Measurements from ENCODE around the gene RRAGD.
A peak's percentile ranks its signal among the peaks of the same experiment; 100 is the strongest.

Gene RRAGD

GRCh38 chr6:89412071-89413005 lies at the start of gene RRAGD:
TSS of gene RRAGD (minus strand) at chr6:89412273. CDS start at chr6:89411993, 280 bp downstream.
- peak; percentile 84 for DNase-seq

DNA sequence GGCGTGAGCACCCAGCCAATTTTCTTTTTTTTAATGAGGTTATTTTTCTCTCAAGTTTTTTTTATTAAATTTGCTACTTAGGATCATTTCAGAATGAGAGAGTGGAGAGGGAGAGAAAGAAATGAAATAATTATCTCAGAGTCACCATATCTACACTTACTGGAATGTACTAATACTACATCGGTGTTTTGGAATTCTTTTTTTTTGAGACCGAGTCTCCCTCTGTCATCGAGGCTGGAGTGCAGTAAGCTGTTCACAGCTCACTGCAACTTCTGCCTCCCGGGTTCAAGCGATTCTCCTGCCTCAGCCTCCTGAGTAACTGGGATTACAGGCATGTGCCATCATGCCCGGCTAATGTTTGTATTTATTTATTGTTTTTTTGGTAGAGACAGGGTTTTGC lies 48.6 kb upstream of the RRAGD start:
- no peak for DNase-seq

GRCh38 chr6:89459501-89459900 lies 47.4 kb upstream of the RRAGD start:
- DNase-seq = no peak

- DNase-seq = no peak
These were observed 46.6 kb upstream of the RRAGD start for GRCh38 chr6:89458704-89459103.

DNA sequence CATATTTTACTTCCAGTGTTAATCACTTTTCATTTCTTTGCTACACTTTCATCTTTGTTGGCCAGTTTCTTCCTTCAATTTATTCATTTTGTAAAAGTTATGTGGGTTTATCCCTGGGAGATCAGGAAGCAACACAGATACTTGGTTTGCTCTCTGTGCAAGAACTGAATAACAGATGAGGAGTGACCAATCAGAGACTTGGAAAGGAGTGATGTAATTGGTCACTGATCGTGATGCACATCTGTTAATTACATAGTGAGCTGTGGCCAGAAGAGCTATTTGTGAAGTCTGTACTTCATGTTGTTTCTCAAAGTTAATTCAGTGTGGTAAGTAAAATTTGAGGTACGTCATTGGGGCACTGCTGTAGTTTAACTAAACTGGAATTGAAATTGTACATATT lies 42.2 kb upstream of the RRAGD start:
- DNase-seq = no peak

- no peak for DNase-seq
These were observed 40.2 kb upstream of the RRAGD start for GRCh38 chr6:89452281-89452680.

GRCh38 chr6:89449193-89449592 lies 37.1 kb upstream of the RRAGD start:
- no peak for DNase-seq

- DNase-seq = no peak
These were observed 31.6 kb upstream of the RRAGD start for GRCh38 chr6:89443658-89444057.

- DNase-seq = no peak
These were observed 28.1 kb upstream of the RRAGD start for GRCh38 chr6:89440200-89440599.

GRCh38 chr6:89439014-89439413 lies 26.9 kb upstream of the RRAGD start:
- no peak for DNase-seq

GRCh38 chr6:89438248-89438647 lies 26.2 kb upstream of the RRAGD start:
- DNase-seq = no peak

DNA sequence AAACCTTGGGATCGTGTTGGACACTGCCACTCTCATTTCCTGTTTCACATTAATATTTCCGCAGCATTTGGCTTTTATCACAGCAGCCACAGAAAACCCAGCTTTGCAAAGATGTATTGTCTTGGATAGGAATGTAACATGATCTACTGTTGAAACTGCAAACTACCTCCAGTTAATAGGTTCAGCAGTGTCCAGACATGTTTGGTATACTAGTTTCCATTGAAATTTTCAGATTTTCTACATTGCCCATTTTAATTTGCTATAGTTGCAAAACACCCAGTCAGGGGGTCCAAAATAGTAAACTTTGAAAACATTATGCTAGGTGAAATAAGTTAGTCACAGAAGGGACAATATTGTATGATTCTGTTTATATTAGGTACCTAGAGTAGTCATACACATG lies 24.2 kb upstream of the RRAGD start:
- DNase-seq = no peak

- DNase-seq = peak; percentile 19
These were observed 22.9 kb upstream of the RRAGD start for GRCh38 chr6:89434954-89435353.

DNA sequence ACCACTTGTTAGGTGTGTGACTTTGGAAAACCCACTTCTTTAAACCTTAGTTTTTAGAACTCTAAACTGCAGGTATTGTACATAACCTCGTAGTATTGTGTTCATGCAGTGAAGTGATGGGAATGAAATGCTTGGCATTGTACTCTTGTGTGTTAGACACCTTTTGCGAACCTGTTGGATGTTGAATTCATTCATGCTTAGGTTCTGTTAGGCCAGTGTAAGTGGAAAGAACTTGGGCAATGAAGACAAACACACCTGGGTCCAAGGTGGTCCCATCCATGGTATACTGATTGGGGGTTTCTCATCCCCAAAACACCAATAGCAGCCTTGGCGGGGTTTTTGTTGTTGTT lies 22.1 kb upstream of the RRAGD start:
- DNase-seq = no peak

- DNase-seq = no peak
These were observed 21.4 kb upstream of the RRAGD start for GRCh38 chr6:89433252-89434149.

DNA sequence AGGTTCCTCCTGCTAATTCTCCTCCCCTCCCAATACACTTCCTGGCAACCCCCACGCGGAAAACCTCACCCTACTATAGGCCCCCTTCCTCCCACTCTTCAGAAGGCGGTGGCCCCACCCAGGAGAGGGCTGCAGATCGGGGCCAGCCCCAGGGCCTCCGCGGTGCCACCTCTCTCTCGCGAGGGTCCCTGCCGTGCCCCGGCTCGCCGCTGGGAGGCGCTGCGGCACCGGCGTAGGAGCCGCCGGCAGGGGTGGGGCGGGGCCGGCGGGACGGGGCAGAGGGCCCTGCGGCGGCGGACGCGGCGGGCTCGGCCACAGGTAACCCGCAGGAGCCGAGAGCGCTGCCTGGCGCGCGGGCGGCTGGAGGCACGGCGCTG lies 20.8 kb upstream of the RRAGD start, which contains the start of gene ANKRD6:
ANKRD6 (plus strand) TSS at position 278 of the 377 bp plus-strand sequence. CDS start 133,825 bp downstream, outside the sequence.
- DNase-seq = peak; percentile 79

- peak; percentile 37 for DNase-seq
These were observed 18.3 kb upstream of the RRAGD start for GRCh38 chr6:89430201-89430962.

DNA sequence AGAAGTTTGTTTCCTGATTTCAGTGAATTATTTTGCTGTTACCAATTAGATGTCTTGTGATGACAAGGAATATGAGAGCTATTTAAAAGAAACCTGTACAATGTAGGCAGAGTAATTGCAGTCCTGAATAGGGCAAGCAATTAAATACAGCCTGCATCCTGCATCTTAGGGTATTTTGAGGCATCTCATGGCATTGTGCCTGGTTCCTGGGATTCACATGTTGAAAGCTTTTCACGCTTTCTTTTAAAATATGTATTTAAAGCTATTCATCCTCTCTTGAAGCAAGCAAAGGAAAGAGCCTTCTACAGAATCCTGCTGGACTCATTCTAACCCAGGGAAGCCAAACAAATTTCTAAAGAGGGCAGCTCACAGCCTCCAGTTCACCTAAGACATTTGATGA lies 4.7 kb upstream of the RRAGD start:
- no peak for DNase-seq

DNA sequence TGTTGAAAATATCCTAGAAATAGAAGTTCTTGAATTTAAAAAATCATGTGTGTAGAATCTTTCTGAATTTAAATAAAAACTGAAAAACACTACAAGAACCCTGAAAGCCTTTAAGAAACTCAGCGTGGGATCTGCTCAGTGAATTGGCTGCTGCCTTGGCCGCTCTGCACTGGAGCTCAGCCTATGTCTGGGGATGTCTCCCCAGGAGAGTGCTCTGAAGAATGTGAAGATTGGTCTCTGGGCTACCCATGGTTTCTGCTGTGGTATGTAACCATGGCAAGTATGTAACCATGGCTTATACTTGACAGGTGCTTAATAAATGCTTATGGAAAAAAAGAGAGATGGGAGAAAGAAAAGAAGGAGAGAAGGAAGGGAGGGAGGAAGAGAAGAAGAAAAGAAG lies 3.1 kb upstream of the RRAGD start:
- DNase-seq = no peak

DNA sequence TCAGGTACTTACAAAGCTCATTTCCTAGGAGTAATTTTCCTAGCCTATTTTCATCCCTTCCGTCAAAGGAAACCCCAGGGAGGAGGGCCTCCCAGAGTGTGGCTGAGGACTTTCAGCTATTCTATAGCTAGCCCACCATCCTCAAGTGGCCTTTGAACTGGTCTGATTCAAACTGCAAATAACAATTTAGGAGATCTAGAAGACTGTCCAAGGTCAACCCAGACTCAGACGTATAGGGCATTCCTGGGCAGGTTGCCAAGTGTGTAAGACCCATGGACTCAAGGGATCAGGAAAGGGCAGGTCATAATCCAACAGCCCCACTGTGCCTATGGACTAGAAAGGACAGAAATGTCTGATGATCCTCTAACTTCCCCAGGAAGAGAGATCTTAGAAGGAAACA lies 2.1 kb upstream of the RRAGD start:
- DNase-seq = no peak

DNA sequence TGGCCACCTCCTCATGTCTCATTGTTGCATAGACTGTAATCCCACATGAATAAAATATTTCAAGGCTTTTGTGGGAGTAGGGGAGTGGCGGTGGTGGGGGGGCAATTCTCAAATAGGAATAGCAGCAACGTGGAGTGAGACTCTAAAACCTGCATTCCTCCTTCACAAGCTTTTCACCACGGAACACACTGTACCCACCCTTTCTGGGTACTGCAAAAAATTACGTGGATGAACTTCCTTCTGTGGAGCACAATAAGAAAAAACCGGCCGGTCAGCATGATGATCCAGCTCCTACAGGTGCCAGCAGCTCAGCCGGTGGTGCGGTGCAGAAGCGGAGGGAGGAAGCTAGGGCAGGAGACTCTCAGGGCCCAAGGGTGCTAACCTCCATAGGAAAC lies 930 bp upstream of the RRAGD start:
- peak; percentile 13 for DNase-seq

DNA sequence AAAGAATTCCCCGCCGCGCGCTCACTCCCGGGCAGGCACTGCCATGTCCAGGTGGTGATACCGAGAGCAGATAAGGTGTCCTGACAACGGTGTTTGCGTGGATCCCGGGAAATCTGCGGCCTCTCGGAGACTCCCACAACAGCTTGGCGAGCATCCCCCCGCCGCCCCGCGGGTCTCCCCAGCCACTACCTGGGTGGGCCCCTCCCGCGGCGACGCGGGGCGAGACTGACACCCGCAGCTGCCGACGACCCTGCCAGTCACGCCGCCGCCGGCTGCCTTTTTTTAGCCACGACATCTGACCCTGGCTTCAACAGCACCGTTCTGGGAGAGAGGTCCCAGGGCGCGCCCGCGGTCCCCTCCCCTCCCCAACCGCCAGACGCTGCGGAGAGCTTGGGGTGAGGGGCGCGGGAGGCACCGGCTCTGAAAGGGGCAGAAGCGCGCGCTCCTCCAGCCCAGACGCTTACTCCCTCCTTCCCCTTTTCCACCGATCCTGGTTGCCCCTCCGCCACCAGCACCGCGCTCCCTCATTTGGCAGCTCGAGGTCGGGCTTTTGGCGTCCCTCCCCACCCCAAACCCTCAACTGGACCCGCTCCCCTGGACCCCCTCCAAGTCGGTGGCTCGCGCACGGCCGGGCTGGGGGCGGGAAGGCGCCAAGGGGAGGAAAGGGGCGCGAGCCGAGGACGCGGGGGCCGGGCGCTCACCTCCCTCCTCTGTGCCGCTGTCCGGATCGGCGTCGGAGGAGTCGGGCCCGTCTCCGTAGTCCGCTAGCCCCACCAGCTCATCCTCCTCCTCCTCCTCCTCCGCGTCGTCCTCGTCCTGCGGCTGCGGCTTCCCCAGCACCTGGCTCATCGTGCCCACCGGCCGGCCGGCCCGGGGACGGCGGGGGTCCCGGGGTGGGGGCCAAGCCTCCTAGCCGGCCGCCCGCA lies 665 bp downstream of the RRAGD start:
- DNase-seq = peak; percentile 42

Measured in NCI-H345 (cell line).